GM20000 (cell line): Measurements from ENCODE around the gene PMS1.

ENCODE experiments used
- DNase-seq: peaks from one replicate; pipeline ENCODE4 v3.0.0; 2012; ENCODE audit warnings: low spot score
- TF ChIP-seq, protein P1 (sequence below): IDR thresholded peaks from 2 replicates; pipeline ENCODE4 v1.5.1; 2012; ENCODE audit warnings: mild to moderate bottlenecking, control low read depth; ENCODE audit errors: extremely low read depth, missing control alignments

PMS1 gene

GRCh38 chr2:189794310-189794709 lies 10.1 kb downstream of the PMS1 start:
- TF ChIP-seq, protein P1, sequence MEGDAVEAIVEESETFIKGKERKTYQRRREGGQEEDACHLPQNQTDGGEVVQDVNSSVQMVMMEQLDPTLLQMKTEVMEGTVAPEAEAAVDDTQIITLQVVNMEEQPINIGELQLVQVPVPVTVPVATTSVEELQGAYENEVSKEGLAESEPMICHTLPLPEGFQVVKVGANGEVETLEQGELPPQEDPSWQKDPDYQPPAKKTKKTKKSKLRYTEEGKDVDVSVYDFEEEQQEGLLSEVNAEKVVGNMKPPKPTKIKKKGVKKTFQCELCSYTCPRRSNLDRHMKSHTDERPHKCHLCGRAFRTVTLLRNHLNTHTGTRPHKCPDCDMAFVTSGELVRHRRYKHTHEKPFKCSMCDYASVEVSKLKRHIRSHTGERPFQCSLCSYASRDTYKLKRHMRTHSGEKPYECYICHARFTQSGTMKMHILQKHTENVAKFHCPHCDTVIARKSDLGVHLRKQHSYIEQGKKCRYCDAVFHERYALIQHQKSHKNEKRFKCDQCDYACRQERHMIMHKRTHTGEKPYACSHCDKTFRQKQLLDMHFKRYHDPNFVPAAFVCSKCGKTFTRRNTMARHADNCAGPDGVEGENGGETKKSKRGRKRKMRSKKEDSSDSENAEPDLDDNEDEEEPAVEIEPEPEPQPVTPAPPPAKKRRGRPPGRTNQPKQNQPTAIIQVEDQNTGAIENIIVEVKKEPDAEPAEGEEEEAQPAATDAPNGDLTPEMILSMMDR: no peak

GRCh38 chr2:189797902-189798301 lies 13.7 kb downstream of the PMS1 start:
- DNase-seq: no peak
- TF ChIP-seq, protein P1: no peak

More at GRCh38 chr2:189794310-189794709, 10.1 kb downstream of the PMS1 start:
- DNase-seq: no peak

DNA sequence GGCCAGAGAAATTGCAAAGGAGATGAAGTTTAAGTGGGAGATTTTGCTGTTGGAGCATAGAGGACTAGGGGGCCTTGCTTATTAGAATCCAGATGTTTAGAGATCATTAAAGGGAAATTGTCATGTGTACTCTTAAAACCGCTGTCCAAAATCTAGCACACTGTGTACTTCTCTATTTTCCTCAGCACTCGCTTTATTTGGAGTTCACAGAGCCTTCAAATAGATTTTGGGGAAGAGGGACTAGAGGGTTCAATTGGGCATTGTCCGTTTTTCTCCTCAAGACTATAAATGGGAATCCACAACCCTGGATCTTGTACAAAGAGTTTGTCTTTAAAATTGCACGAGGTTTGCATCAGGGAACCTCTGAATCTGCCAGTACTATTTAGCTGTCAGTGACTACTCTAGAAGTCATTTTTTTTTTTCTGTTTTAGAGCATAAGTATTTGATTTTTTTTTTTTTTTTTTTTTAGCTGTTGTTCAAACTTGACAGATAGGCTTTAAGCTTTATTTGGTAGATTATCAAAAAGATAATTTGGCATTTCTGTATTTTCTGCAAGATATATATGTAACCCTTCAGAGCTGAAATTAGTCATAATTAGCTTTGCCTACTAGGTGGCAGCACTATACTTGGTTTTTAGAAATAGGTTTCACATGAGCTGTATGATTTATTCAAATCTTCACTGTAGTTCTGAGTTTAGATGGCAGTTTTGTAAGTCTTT lies 14.2 kb downstream of the PMS1 start:
- DNase-seq: peak; percentile 28

DNA sequence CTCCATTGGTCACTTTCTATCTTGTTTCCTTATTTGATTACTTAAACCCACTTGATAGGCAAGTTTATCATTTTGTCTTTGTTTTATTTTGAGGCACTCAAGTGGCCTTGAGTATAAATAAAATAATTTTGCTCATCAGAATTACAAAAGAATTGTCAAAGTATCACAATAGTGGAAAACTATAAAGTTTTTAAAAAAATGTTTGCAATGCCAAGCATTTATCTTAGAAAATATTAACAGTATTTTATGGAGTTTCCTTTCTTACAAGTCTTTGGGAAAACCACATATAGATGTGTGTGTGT lies 14.7 kb downstream of the PMS1 start:
- TF ChIP-seq, protein P1: no peak
- no peak for DNase-seq

More for the DNA sequence above, 14.2 kb downstream of the PMS1 start:
- TF ChIP-seq, protein P1: no peak

DNA sequence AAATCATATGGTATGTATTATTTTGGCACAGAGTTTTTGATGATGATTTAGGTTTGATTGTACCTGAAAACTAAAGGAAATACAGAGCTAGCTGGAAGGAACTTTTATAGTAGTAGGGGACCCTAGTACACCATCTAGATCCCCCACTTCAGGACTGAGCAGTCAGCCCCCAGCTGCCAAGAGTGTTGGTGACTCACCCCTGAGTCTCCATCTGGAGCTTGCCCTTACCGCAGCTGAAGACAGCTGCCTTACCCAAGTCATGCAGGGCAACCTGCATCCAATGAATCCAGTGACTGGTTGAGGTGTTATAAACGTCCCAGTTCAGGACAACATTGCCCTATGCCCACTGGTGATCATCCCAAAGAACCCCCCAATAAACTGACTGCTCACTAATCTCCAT lies 15.3 kb downstream of the PMS1 start:
- TF ChIP-seq, protein P1: no peak
- DNase-seq: no peak

- DNase-seq: no peak
Measured at GRCh38 chr2:189802396-189802912, 18.2 kb downstream of the PMS1 start.

GRCh38 chr2:189803431-189803830 lies 19.2 kb downstream of the PMS1 start:
- no peak for DNase-seq
- TF ChIP-seq, protein P1: no peak

More at GRCh38 chr2:189802396-189802912, 18.2 kb downstream of the PMS1 start:
- TF ChIP-seq, protein P1: no peak
